GM12872 (cell line): ENCODE data around the gene KATNBL1.

Source experiments
- CTCF ChIP-seq: IDR thresholded peaks from 3 replicates; pipeline ENCODE4 v1.5.1; 2011; ENCODE audit warnings: low read depth, mild to moderate bottlenecking, low read length, moderate library complexity; ENCODE audit not compliant: insufficient read depth

Gene KATNBL1

GRCh38 chr15:34217587-34218225 is 7.8 kb upstream of the KATNBL1 start:
- no peak for TF ChIP-seq CTCF

- TF ChIP-seq CTCF, result no peak
Measured at GRCh38 chr15:34216527-34217270, 6.8 kb upstream of the KATNBL1 start.

- TF ChIP-seq CTCF, result no peak
Measured at GRCh38 chr15:34214135-34214534, 4.2 kb upstream of the KATNBL1 start.

GRCh38 chr15:34213690-34214089 is 3.8 kb upstream of the KATNBL1 start:
- TF ChIP-seq CTCF, result no peak

- TF ChIP-seq CTCF, result no peak
Measured at GRCh38 chr15:34206011-34206410, 3.9 kb downstream of the KATNBL1 start.

- TF ChIP-seq CTCF, result no peak
Measured at GRCh38 chr15:34203936-34204335, 6.0 kb downstream of the KATNBL1 start.

- no peak for TF ChIP-seq CTCF
Measured at GRCh38 chr15:34203305-34203704, 6.6 kb downstream of the KATNBL1 start.
